ENCODE measurements around the gene KRT6A.
"Not testable (repeated sequence)": the region's sequence is repeated elsewhere in the genome, so short reads cannot be mapped to it uniquely, and the experiment has no call there.

DNA sequence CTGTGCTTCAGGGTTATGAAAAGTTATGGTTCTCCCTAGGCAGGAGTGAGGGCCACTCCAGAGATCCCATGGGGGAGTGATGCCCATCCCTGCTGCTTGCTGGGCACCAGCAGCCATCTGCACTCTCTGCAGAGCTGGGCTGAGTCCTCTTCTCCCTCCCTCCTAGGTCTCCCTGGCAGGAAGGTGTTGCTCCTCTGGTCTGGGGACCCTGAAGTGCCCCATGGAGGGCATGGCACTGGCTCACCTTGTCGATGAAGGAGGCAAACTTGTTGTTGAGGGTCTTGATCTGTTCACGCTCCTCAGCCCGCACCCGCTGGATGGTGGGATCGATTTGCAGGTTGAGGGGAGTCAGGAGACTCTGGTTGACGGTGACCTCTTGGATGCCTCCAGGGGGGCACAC is 652 bp downstream of the KRT6A start:
- TF ChIP-seq POLR2AphosphoS5, POLR2A, EP300 (IDR thresholded peaks at IDR 0.05): not testable (repeated sequence)
- TF ChIP-seq, protein P1, sequence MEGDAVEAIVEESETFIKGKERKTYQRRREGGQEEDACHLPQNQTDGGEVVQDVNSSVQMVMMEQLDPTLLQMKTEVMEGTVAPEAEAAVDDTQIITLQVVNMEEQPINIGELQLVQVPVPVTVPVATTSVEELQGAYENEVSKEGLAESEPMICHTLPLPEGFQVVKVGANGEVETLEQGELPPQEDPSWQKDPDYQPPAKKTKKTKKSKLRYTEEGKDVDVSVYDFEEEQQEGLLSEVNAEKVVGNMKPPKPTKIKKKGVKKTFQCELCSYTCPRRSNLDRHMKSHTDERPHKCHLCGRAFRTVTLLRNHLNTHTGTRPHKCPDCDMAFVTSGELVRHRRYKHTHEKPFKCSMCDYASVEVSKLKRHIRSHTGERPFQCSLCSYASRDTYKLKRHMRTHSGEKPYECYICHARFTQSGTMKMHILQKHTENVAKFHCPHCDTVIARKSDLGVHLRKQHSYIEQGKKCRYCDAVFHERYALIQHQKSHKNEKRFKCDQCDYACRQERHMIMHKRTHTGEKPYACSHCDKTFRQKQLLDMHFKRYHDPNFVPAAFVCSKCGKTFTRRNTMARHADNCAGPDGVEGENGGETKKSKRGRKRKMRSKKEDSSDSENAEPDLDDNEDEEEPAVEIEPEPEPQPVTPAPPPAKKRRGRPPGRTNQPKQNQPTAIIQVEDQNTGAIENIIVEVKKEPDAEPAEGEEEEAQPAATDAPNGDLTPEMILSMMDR (IDR thresholded peaks at IDR 0.05), result not testable (repeated sequence)

Data from stomach (tissue), 4 donors.